H9 (cell line): ENCODE data around the gene PXK. TPM values are rescaled to one million over a fixed set of nuclear protein-coding genes. Genes with fewer than 3 reads are reported as not detected.

ENCODE experiments used
- DNase-seq: peaks from one replicate; pipeline ENCODE4 v3.0.0-alpha.2; 2017
- H2AFZ ChIP-seq: one replicate; pipeline ENCODE4 v1.6.1; 2013; ENCODE audit warnings: mild to moderate bottlenecking, low read length, control low read depth, moderate library complexity
- H2AK5ac ChIP-seq: 2 replicates; pipeline ENCODE4 v1.6.1; 2013; ENCODE audit warnings: low read length, control low read depth, mixed read lengths; ENCODE audit not compliant: insufficient read length
- H2BK120ac ChIP-seq: one replicate; pipeline ENCODE4 v1.6.1; 2013; ENCODE audit warnings: low read depth, mild to moderate bottlenecking, low read length, control low read depth, inconsistent platforms; ENCODE audit not compliant: poor library complexity, severe bottlenecking
- H2BK12ac ChIP-seq: 2 replicates; pipeline ENCODE4 v1.6.1; 2013; ENCODE audit warnings: low read length, control low read depth, mixed read lengths, low read depth; ENCODE audit not compliant: insufficient read length
- H2BK15ac ChIP-seq: 2 replicates; pipeline ENCODE4 v1.6.1; 2013; ENCODE audit warnings: low read depth, low read length, control low read depth
- H2BK20ac ChIP-seq: one replicate; pipeline ENCODE4 v1.6.1; 2013; ENCODE audit warnings: low read depth, mild to moderate bottlenecking, low read length, control low read depth, inconsistent platforms; ENCODE audit not compliant: poor library complexity, severe bottlenecking
- H2BK5ac ChIP-seq: 2 replicates; pipeline ENCODE4 v1.6.1; 2013; ENCODE audit warnings: low read length, control low read depth, mixed read lengths; ENCODE audit not compliant: insufficient read length
- H3K14ac ChIP-seq: 2 replicates; pipeline ENCODE4 v1.6.1; 2013; ENCODE audit warnings: low read length, control low read depth; ENCODE audit not compliant: insufficient read depth
- H3K18ac ChIP-seq: 2 replicates; pipeline ENCODE4 v1.6.1; 2013; ENCODE audit warnings: low read depth, mild to moderate bottlenecking, mixed read lengths, low read length, control low read depth; ENCODE audit not compliant: insufficient read length
- H3K23ac ChIP-seq: 2 replicates; pipeline ENCODE4 v1.6.1; 2013; ENCODE audit warnings: low read length, control low read depth, mixed read lengths, low read depth; ENCODE audit not compliant: insufficient read length
- H3K23me2 ChIP-seq: 2 replicates; pipeline ENCODE4 v1.6.1; 2013; ENCODE audit warnings: low read depth, mild to moderate bottlenecking, mixed read lengths, low read length, control low read depth; ENCODE audit not compliant: insufficient read length, poor library complexity, severe bottlenecking
- H3K27ac ChIP-seq: 2 replicates; pipeline ENCODE4 v1.5.1; 2013; ENCODE audit warnings: low read length, control low read depth, mixed read lengths, low read depth; ENCODE audit not compliant: insufficient read length
- H3K27me3 ChIP-seq: 2 replicates; pipeline ENCODE4 v1.6.1; 2013; ENCODE audit warnings: low read length, control low read depth, inconsistent platforms; ENCODE audit not compliant: insufficient read depth
- H3K4ac ChIP-seq: 2 replicates; pipeline ENCODE4 v1.6.1; 2013; ENCODE audit warnings: low read depth, mild to moderate bottlenecking, control low read depth, inconsistent platforms, low read length, moderate library complexity
- H3K4me1 ChIP-seq: 2 replicates; pipeline ENCODE4 v1.6.1; 2013; ENCODE audit warnings: low read length, control low read depth, inconsistent platforms; ENCODE audit not compliant: insufficient read depth
- H3K4me2 ChIP-seq: 2 replicates; pipeline ENCODE4 v1.6.1; 2013; ENCODE audit warnings: low read length, control low read depth, mixed read lengths; ENCODE audit not compliant: insufficient read length, insufficient read depth
- H3K56ac ChIP-seq: 2 replicates; pipeline ENCODE4 v1.6.1; 2013; ENCODE audit warnings: low read depth, mild to moderate bottlenecking, mixed read lengths, low read length, control low read depth; ENCODE audit not compliant: insufficient read length
- H3K79me1 ChIP-seq: 2 replicates; pipeline ENCODE4 v1.6.1; 2013; ENCODE audit warnings: low read depth, mild to moderate bottlenecking, moderate library complexity, low read length, control low read depth, inconsistent platforms; ENCODE audit not compliant: insufficient read depth, poor library complexity, severe bottlenecking
- H3K79me2 ChIP-seq: 2 replicates; pipeline ENCODE4 v1.6.1; 2013; ENCODE audit warnings: low read length, control low read depth, inconsistent platforms; ENCODE audit not compliant: insufficient read depth
- H3K9ac ChIP-seq: 2 replicates; pipeline ENCODE4 v1.6.1; 2013; ENCODE audit warnings: low read length, control low read depth, mixed read lengths; ENCODE audit not compliant: insufficient read length; ENCODE audit errors: extremely low read depth
- H3K9me3 ChIP-seq: one replicate; pipeline ENCODE4 v1.6.1; 2013; ENCODE audit warnings: low read depth, low read length, inconsistent platforms; ENCODE audit not compliant: control insufficient read depth
- H3T11ph ChIP-seq: one replicate; pipeline ENCODE4 v1.6.1; 2013; ENCODE audit warnings: mild to moderate bottlenecking, low read length, control low read depth, inconsistent platforms
- H4K20me1 ChIP-seq: one replicate; pipeline ENCODE4 v1.6.1; 2013; ENCODE audit not compliant: control insufficient read depth, insufficient read length, insufficient read depth
- H4K5ac ChIP-seq: 2 replicates; pipeline ENCODE4 v1.6.1; 2013; ENCODE audit warnings: low read depth, mild to moderate bottlenecking, mixed read lengths, low read length, control low read depth; ENCODE audit not compliant: insufficient read length
- H4K8ac ChIP-seq: replicated peaks from 2 replicates; pipeline ENCODE4 v1.6.1; 2013; ENCODE audit warnings: low read length, control low read depth, mixed read lengths, low read depth; ENCODE audit not compliant: insufficient read length
- H4K91ac ChIP-seq: 2 replicates; pipeline ENCODE4 v1.6.1; 2013; ENCODE audit warnings: low read depth, mild to moderate bottlenecking, moderate library complexity, mixed read lengths, low read length, control low read depth; ENCODE audit not compliant: insufficient read length
- H3K27ac Mint-ChIP-seq, 3 experiments: 2 replicates in 2 of 3; 3 replicates in 1 of 3; pipeline ENCODE4 v1.8.0; 2020 to 2021; ENCODE audit warnings: mixed read lengths in 3 of 3, mild to moderate bottlenecking in 1 of 3, moderate library complexity in 1 of 3
- H3K27me3 Mint-ChIP-seq: 2 replicates; pipeline ENCODE4 v1.8.0; 2021; ENCODE audit warnings: low read depth, mild to moderate bottlenecking, moderate library complexity, mixed read lengths
- H3K36me3 Mint-ChIP-seq, 3 experiments: 2 replicates in 2 of 3; 3 replicates in 1 of 3; pipeline ENCODE4 v1.8.0; 2020 to 2021; ENCODE audit warnings: low read depth in 3 of 3, mixed read lengths in 3 of 3; ENCODE audit not compliant: insufficient read depth in 1 of 3
- H3K4me1 Mint-ChIP-seq, 2 experiments: 2 replicates each; pipeline ENCODE4 v1.8.0; 2020; ENCODE audit warnings: mixed read lengths in 2 of 2
- H3K4me3 Mint-ChIP-seq, 2 experiments: 2 replicates in 1 of 2; 3 replicates in 1 of 2; pipeline ENCODE4 v1.8.0; 2020 to 2021; ENCODE audit warnings: mild to moderate bottlenecking in 2 of 2, mixed read lengths in 2 of 2, moderate library complexity in 1 of 2
- H3K9me3 Mint-ChIP-seq, 2 experiments: 2 replicates in 1 of 2; 3 replicates in 1 of 2; pipeline ENCODE4 v1.8.0; 2020; ENCODE audit warnings: mild to moderate bottlenecking in 2 of 2, mixed read lengths in 2 of 2, moderate library complexity in 1 of 2
- WGBS: extraction: QIAGEN DNeasy Blood & Tissue Kit; methylation state at CpG from one replicate; pipeline ENCODE4 v1.1.7; 2013; ENCODE audit warnings: missing lambda C conversion rate, low lambda C conversion rate, mixed read lengths; ENCODE audit not compliant: insufficient read length; ENCODE audit errors: extremely low coverage; 5-methylcytosine and 5-hydroxymethylcytosine counted together
- total RNA-seq: library from RNA; stranded (reverse); gene quantifications from 2 replicates; pipeline ENCODE4 v1.2.1, GENCODE V29; 2021
- TF ChIP-seq, protein P1 (sequence below): fragments of 200-600 bp; sonication (generic); conservative IDR thresholded peaks from 3 replicates; pipeline ENCODE4 v1.8.0; 2021; ENCODE audit warnings: antibody characterized with exemption, mild to moderate bottlenecking

The PXK gene
- total RNA-seq, 1 experiment from 2014 or later, result 3.3 TPM

- Histone ChIP-seq H3K18ac (no peak overlapping the region), H4K91ac (no peak overlapping the region), H4K20me1 (no peaks in the 10 kb centered on the region), H3K27me3 (no peaks in the 10 kb centered on the region), H3K79me1 (no peaks in the 10 kb centered on the region), H3K23ac (no peak overlapping the region), H2AK5ac (no peak overlapping the region), H2BK5ac (no peak overlapping the region), H2AFZ (no peak overlapping the region), H4K8ac (no peak overlapping the region), H3K14ac (no peak overlapping the region), H3K9me3 (no peaks in the 10 kb centered on the region), H2BK15ac (no peak overlapping the region), H3K27ac (no peak overlapping the region), H2BK12ac (no peak overlapping the region), H3K23me2 (no peaks in the 10 kb centered on the region), H3K56ac (no peak overlapping the region), H2BK120ac (no peak overlapping the region), H4K5ac (no peak overlapping the region), H2BK20ac (no peak overlapping the region), H3K79me2 (no peaks in the 10 kb centered on the region), H3T11ph (no peak overlapping the region), H3K9ac (no peak overlapping the region), H3K4ac (no peak overlapping the region), H3K4me2 (no peak overlapping the region), H3K4me1 (no peaks in the 10 kb centered on the region)
- H3K4me3 Mint-ChIP-seq, result no peak overlapping the region
- DNase-seq, result no peak
- H3K27me3 Mint-ChIP-seq, result no peaks in the 10 kb centered on the region
- TF ChIP-seq, protein P1, sequence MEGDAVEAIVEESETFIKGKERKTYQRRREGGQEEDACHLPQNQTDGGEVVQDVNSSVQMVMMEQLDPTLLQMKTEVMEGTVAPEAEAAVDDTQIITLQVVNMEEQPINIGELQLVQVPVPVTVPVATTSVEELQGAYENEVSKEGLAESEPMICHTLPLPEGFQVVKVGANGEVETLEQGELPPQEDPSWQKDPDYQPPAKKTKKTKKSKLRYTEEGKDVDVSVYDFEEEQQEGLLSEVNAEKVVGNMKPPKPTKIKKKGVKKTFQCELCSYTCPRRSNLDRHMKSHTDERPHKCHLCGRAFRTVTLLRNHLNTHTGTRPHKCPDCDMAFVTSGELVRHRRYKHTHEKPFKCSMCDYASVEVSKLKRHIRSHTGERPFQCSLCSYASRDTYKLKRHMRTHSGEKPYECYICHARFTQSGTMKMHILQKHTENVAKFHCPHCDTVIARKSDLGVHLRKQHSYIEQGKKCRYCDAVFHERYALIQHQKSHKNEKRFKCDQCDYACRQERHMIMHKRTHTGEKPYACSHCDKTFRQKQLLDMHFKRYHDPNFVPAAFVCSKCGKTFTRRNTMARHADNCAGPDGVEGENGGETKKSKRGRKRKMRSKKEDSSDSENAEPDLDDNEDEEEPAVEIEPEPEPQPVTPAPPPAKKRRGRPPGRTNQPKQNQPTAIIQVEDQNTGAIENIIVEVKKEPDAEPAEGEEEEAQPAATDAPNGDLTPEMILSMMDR, result no peak
- no peaks in the 10 kb centered on the region for H3K36me3 Mint-ChIP-seq
- H3K27ac Mint-ChIP-seq, result no peak overlapping the region
- no peaks in the 10 kb centered on the region for H3K4me1 Mint-ChIP-seq
- WGBS, result no CpG with 5 or more reads among the region's 3 CpGs
- H3K9me3 Mint-ChIP-seq, result no peaks in the 10 kb centered on the region
These were observed 25.4 kb downstream of the PXK start for GRCh38 chr3:58358092-58358491.
